Progenitor cell of endocrine pancreas (in vitro differentiated cells): ENCODE measurements around the gene NBEA. TPM values are rescaled to one million over a fixed set of nuclear protein-coding genes. Genes with fewer than 3 reads are reported as not detected.

Experiments
- DNase-seq: peaks from one replicate; pipeline ENCODE4 v3.0.0; 2021; ENCODE audit warnings: low spot score; ENCODE audit not compliant: unreplicated experiment
- H3K27ac Mint-ChIP-seq: 2 replicates; pipeline ENCODE4 v1.8.0; 2021; ENCODE audit warnings: mild to moderate bottlenecking, moderate library complexity, mixed read lengths
- H3K27me3 Mint-ChIP-seq: 2 replicates; pipeline ENCODE4 v1.8.0; 2021; ENCODE audit warnings: mixed read lengths
- H3K36me3 Mint-ChIP-seq: 2 replicates; pipeline ENCODE4 v1.8.0; 2022; ENCODE audit warnings: mixed read lengths; ENCODE audit not compliant: insufficient read depth
- H3K4me1 Mint-ChIP-seq: 2 replicates; pipeline ENCODE4 v1.8.0; 2021; ENCODE audit warnings: low read depth, mixed read lengths
- H3K4me3 Mint-ChIP-seq: 2 replicates; pipeline ENCODE4 v1.8.0; 2021; ENCODE audit warnings: low read depth, mild to moderate bottlenecking, moderate library complexity, mixed read lengths
- H3K9me3 Mint-ChIP-seq: 2 replicates; pipeline ENCODE4 v1.8.0; 2021; ENCODE audit warnings: low read depth, mixed read lengths
- CTCF ChIP-seq: fragments of 200-600 bp; sonication (generic); IDR thresholded peaks from one replicate; pipeline ENCODE4 v1.5.0; 2021; ENCODE audit warnings: antibody characterized with exemption, mild to moderate bottlenecking; ENCODE audit not compliant: unreplicated experiment
- total RNA-seq: library from RNA; stranded (reverse); gene quantifications from 2 replicates; pipeline ENCODE4 v1.2.1, GENCODE V29; 2021

The NBEA gene
- total RNA-seq, 1 donor from 2014 or later, result 21.7 TPM

DNA sequence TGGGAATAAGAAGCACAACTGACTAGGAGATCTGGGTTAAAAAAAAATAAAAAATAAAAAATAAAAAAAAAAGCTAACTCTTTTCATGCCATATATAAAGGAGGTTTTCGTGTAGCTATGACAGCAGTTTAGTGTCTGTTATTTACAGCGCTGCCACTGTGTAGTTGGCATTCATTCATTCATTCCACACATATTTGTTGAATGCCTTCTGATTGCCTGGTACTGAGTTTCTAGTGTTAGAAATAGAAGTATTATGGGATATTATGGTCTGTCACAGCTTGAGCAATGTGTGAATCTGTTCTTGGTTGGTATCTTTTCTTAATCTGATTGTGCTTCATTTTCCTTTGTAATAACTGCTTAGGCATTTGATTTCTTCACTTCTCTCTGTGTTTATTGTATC is 237.4 kb downstream of the NBEA start:
- Mint-ChIP-seq H3K9me3 (no peaks in the 10 kb centered on the region), H3K4me3 (no peak overlapping the region), H3K27me3 (no peaks in the 10 kb centered on the region), H3K27ac (no peak overlapping the region), H3K4me1 (no peaks in the 10 kb centered on the region), H3K36me3 (no peaks in the 10 kb centered on the region)
- no peak for DNase-seq
- no peak for TF ChIP-seq CTCF

DNA sequence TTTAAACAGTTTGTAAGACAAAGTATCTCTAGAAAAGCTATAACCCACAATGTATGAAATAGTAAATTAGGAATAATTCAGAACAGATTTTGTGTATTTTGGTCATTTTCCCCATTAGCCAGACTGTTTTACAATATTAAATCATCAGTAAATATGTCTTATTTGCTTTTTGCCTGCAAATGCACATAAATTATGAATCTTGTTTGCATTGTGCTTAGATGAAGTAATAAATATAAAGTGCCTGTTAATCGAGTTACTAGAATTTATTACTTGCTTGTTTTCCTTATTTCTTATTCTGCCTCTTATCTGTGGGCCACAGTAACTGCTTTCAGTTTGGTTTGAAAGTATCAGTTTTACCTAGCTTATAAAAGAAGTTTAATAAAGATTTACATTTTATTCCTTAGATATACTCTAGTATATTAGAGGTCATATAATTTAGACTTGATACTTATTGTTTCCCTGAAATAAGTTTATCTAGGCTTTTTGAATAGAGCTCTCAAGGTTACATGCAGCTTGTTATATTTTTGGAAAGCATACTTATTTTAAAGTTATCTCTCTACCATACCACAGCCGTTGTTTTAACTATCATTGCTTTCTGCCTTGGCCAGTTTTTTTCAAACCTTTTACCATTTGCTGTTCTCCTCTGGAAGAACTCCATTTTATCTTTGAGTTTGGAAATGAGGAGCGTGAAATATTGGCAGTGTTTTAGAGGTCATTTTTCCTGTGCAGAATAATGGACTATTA is 238.0 kb downstream of the NBEA start:
- Mint-ChIP-seq H3K27ac (no peak overlapping the region), H3K4me1 (no peaks in the 10 kb centered on the region), H3K9me3 (no peaks in the 10 kb centered on the region), H3K4me3 (no peak overlapping the region), H3K27me3 (no peaks in the 10 kb centered on the region), H3K36me3 (no peaks in the 10 kb centered on the region)
- DNase-seq, result no peak
- no peak for TF ChIP-seq CTCF

- no peak for DNase-seq
- Mint-ChIP-seq H3K27ac (no peak overlapping the region), H3K9me3 (peaks cover 12% of the 10 kb centered on the region), H3K36me3 (peaks cover 9% of the 10 kb centered on the region), H3K4me1 (no peaks in the 10 kb centered on the region), H3K4me3 (no peak overlapping the region), H3K27me3 (no peaks in the 10 kb centered on the region)
- TF ChIP-seq CTCF, result no peak
These were observed 248.2 kb downstream of the NBEA start for GRCh38 chr13:35190241-35190640.

GRCh38 chr13:35191883-35192282 is 249.8 kb downstream of the NBEA start:
- H3K27me3 Mint-ChIP-seq, result no peaks in the 10 kb centered on the region
- H3K9me3 Mint-ChIP-seq, result peaks cover 12% of the 10 kb centered on the region

DNA sequence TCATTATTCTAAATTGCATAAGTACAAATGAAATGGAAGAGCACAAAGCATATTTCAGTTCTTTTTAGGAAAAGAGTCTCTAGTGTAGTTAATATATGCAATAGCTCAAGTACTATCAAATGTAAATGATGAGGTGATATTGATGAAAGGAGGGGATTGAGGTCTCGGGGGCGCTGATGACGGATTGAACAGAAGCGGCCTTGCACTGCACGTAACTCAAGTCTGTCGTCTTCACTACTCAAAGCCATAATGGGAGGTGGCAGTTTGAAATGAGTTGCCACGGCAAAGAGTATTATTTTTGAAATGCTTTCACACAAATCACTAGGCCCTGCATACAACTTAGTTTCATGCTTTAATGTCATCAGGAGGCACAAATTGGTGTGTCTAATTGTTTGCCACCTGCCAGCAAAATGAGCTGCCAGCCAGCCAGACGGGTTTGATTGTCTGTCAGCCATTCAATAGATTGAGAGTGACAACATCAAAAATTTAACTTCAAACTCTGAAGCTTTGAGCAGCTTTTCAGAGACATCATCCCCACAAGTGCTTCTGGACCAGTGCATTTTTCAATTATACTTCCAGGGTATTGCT is 256.6 kb downstream of the NBEA start:
- DNase-seq, result no peak
- Mint-ChIP-seq H3K4me3 (no peak overlapping the region), H3K27ac (no peak overlapping the region), H3K4me1 (no peaks in the 10 kb centered on the region), H3K9me3 (no peaks in the 10 kb centered on the region), H3K36me3 (peaks cover 1% of the 10 kb centered on the region), H3K27me3 (no peaks in the 10 kb centered on the region)
- TF ChIP-seq CTCF, result no peak

More at GRCh38 chr13:35191883-35192282, 249.8 kb downstream of the NBEA start:
- no peak for TF ChIP-seq CTCF
- no peaks in the 10 kb centered on the region for H3K4me1 Mint-ChIP-seq
- DNase-seq, result no peak
- H3K4me3 Mint-ChIP-seq, result no peak overlapping the region
- H3K27ac Mint-ChIP-seq, result no peak overlapping the region
- H3K36me3 Mint-ChIP-seq, result peaks cover 9% of the 10 kb centered on the region
